Hepatic stellate cell (primary cell): ENCODE data around the gene CAPN1.
"Not testable (repeated sequence)": the region's sequence is repeated elsewhere in the genome, so short reads cannot be mapped to it uniquely, and the experiment has no call there.

Source experiments
- DNase-seq: peaks from one replicate; pipeline ENCODE4 v3.0.0; 2011; ENCODE audit warnings: low spot score

Gene CAPN1

GRCh38 chr11:65181569-65182257, at the start of gene CAPN1:
Gene CAPN1 (plus strand): TSS chr11:65181928. CDS start chr11:65182702, 774 bp downstream.
- peak; percentile 93 for DNase-seq

GRCh38 chr11:65132238-65132987, 49.3 kb upstream of the CAPN1 start:
- DNase-seq, result no peak

GRCh38 chr11:65132988-65133700, 48.6 kb upstream of the CAPN1 start:
- no peak for DNase-seq

GRCh38 chr11:65133724-65134123, 48.0 kb upstream of the CAPN1 start:
- no peak for DNase-seq

- peak; percentile 97 for DNase-seq
Observed at GRCh38 chr11:65134240-65134951, 47.3 kb upstream of the CAPN1 start, which contains the start of gene SYVN1. Gene SYVN1 (minus strand): TSS chr11:65134519. CDS start chr11:65133601, 918 bp downstream.

GRCh38 chr11:65134952-65135632, 46.6 kb upstream of the CAPN1 start:
- peak; percentile 99 for DNase-seq

GRCh38 chr11:65135633-65136145, 46.0 kb upstream of the CAPN1 start:
- DNase-seq, result no peak

- no peak for DNase-seq
Observed at GRCh38 chr11:65136515-65137096, 45.1 kb upstream of the CAPN1 start.

GRCh38 chr11:65141896-65142494, 39.7 kb upstream of the CAPN1 start:
- no peak for DNase-seq

- DNase-seq, result no peak
Observed at GRCh38 chr11:65147352-65148075, 34.2 kb upstream of the CAPN1 start.

- DNase-seq, result no peak
Observed at GRCh38 chr11:65148657-65149056, 33.1 kb upstream of the CAPN1 start.

GRCh38 chr11:65150131-65150508, 31.6 kb upstream of the CAPN1 start:
- DNase-seq, result not testable (repeated sequence)

GRCh38 chr11:65150509-65151299, 31.0 kb upstream of the CAPN1 start:
- peak; percentile 83 for DNase-seq

GRCh38 chr11:65151331-65151899, 30.3 kb upstream of the CAPN1 start:
- DNase-seq, result no peak

GRCh38 chr11:65152122-65152521, 29.6 kb upstream of the CAPN1 start:
- DNase-seq, result no peak

GRCh38 chr11:65156256-65156655, 25.5 kb upstream of the CAPN1 start:
- DNase-seq, result no peak

GRCh38 chr11:65156926-65157325, 24.8 kb upstream of the CAPN1 start:
- no peak for DNase-seq

GRCh38 chr11:65157336-65157735, 24.4 kb upstream of the CAPN1 start:
- no peak for DNase-seq

- no peak for DNase-seq
Observed at GRCh38 chr11:65159012-65159411, 22.7 kb upstream of the CAPN1 start.
